ENCODE measurements around the gene RAB3B. TPM values are rescaled to one million over a fixed set of nuclear protein-coding genes. Genes with fewer than 3 reads are reported as not detected.

The RAB3B gene
- total RNA-seq, 1 donor from 2014 or later, result 86.2 TPM

DNA sequence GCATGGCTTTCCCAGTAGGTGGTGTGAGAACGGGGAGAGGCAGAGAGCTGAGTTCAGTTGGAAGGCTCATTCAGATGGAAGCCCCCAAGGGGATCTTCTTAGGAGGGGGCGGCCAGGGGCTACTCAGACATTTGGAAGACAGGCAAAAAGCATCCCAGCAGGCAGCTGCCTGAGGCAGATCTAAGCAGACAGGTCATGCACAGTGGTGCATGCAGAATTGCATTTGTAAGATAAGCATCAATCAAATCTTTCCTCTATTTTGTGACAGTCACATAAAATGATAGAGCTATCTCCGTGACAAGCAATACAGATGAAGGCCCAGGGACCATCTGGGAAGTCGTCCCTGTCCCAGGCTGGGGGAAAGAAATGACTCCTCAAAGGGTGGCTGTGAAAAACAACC, 3.8 kb downstream of the RAB3B start:
- no peak overlapping the region for H3K27ac Mint-ChIP-seq
- peaks cover 3% of the 10 kb centered on the region for H3K36me3 Mint-ChIP-seq (ENCODE audit: insufficient read depth)
- H3K4me3 Mint-ChIP-seq (ENCODE audit: low read depth), result no peak overlapping the region
- H3K27me3 Mint-ChIP-seq, result no peaks in the 10 kb centered on the region
- TF ChIP-seq, protein P1, sequence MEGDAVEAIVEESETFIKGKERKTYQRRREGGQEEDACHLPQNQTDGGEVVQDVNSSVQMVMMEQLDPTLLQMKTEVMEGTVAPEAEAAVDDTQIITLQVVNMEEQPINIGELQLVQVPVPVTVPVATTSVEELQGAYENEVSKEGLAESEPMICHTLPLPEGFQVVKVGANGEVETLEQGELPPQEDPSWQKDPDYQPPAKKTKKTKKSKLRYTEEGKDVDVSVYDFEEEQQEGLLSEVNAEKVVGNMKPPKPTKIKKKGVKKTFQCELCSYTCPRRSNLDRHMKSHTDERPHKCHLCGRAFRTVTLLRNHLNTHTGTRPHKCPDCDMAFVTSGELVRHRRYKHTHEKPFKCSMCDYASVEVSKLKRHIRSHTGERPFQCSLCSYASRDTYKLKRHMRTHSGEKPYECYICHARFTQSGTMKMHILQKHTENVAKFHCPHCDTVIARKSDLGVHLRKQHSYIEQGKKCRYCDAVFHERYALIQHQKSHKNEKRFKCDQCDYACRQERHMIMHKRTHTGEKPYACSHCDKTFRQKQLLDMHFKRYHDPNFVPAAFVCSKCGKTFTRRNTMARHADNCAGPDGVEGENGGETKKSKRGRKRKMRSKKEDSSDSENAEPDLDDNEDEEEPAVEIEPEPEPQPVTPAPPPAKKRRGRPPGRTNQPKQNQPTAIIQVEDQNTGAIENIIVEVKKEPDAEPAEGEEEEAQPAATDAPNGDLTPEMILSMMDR (IDR thresholded peaks at IDR 0.05; ENCODE audit: unreplicated experiment), result no peak
- no peak for DNase-seq (ENCODE audit: low spot score, unreplicated experiment)
- H3K4me1 Mint-ChIP-seq (ENCODE audit: low read depth), result peaks cover 27% of the 10 kb centered on the region
- no peaks in the 10 kb centered on the region for H3K9me3 Mint-ChIP-seq (ENCODE audit: low read depth)

DNA sequence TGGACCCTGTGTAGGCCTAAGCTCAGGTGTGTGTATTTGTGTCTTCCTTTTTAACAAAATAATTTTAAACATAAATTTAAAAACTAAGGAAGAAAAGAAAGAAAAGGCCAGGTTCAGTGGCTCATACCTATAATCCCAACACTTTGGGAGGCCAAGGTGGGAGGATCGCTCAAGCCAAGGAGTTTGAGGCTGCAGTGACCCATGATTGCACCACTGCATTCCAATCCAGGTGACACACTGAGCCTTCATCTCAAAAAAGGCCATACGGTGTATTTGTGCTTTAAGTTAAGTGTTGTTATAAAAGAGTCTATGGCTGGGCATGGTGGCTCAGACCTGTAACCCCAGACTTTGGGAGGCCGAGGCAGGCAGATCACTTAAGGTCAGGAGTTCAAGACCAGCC, 8.3 kb downstream of the RAB3B start:
- H3K4me1 Mint-ChIP-seq (ENCODE audit: low read depth), result peaks cover 27% of the 10 kb centered on the region
- no peaks in the 10 kb centered on the region for H3K9me3 Mint-ChIP-seq (ENCODE audit: low read depth)
- no peaks in the 10 kb centered on the region for H3K27me3 Mint-ChIP-seq
- TF ChIP-seq, protein P1 (IDR thresholded peaks at IDR 0.05; ENCODE audit: unreplicated experiment), result no peak
- peaks cover 11% of the 10 kb centered on the region for H3K36me3 Mint-ChIP-seq (ENCODE audit: insufficient read depth)
- H3K27ac Mint-ChIP-seq, result no peak overlapping the region
- no peak overlapping the region for H3K4me3 Mint-ChIP-seq (ENCODE audit: low read depth)
- DNase-seq (ENCODE audit: low spot score, unreplicated experiment), result no peak

DNA sequence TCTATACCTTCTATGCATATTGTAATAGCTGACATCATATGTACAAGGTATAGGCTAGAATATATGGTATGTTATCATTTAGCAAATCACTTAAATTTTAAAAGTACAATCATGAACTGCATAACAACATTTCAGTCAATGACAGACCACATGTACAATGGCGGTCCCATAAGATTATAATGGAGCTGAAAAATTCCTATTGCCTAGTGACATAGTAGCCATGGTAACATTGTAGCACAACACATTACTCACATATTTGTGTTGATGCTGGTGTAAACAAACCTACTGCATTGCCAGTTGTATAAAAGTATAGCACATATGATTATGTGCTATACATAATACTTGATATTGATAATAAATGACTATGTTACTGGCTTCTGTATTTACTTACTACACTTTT, 8.9 kb downstream of the RAB3B start:
- DNase-seq (ENCODE audit: low spot score, unreplicated experiment), result no peak
- Mint-ChIP-seq H3K4me3 (ENCODE audit: low read depth) (no peak overlapping the region), H3K9me3 (ENCODE audit: low read depth) (no peaks in the 10 kb centered on the region), H3K27me3 (no peaks in the 10 kb centered on the region), H3K4me1 (ENCODE audit: low read depth) (peaks cover 28% of the 10 kb centered on the region), H3K36me3 (ENCODE audit: insufficient read depth) (peaks cover 15% of the 10 kb centered on the region), H3K27ac (no peak overlapping the region)
- TF ChIP-seq, protein P1 (IDR thresholded peaks at IDR 0.05; ENCODE audit: unreplicated experiment), result no peak

DNA sequence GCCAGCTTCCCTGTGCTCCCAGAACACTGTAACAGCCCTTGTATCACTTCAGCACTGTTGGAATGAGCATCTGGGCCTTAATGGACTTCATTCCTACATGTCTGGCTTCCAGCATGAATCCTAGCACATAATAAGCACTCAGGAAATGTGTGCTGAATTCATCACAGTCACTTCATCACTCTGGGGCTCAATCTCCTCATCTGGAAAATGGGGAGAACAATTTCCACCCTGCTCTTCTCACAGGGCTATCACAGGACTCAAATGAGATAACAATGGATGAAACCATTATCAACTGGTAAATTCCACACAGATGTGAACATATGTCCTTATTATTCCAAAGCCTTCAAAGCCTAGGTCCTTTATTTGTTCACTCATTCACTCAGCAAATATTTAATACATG, 12.4 kb downstream of the RAB3B start:
- Mint-ChIP-seq H3K4me3 (ENCODE audit: low read depth) (no peak overlapping the region), H3K36me3 (ENCODE audit: insufficient read depth) (peaks cover 31% of the 10 kb centered on the region), H3K27me3 (no peaks in the 10 kb centered on the region), H3K4me1 (ENCODE audit: low read depth) (peaks cover 45% of the 10 kb centered on the region), H3K9me3 (ENCODE audit: low read depth) (no peaks in the 10 kb centered on the region), H3K27ac (peak overlapping the region; percentile 87)
- no peak for DNase-seq (ENCODE audit: low spot score, unreplicated experiment)
- TF ChIP-seq, protein P1 (IDR thresholded peaks at IDR 0.05; ENCODE audit: unreplicated experiment), result no peak

DNA sequence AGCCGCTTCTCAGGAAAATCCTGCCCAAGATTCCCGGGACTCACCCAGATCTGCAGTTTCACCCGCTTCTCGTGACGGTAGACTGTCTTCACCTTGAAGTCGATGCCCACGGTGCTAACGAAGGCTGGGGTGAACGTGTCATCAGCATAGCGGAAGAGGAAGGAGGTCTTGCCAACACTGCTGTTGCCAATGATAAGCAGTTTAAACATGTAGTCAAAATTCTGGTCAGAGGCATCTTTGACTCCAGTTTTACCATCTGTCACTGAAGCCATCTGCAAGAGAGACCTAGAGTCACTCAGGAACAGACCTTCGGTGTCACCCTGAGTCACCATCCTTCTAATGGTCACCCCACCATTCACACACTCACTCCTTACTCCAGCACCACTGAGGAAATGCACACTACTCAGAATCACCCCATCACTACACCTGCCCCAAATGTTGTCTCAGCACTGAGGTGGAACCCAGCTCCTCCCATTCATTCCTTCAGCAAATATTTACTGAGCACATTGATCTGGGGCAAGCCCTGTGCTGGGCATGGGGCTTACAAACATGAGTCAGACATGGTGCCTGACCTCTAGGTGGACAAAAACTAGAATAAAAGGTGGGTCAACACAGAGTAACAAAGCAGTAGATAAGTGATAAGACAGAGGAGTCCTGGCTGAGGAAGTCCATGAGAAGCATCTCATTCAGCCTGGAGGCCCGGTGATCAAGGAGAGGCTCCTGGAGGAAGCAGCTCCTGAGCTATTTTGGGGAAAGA, 13.5 kb downstream of the RAB3B start:
- TF ChIP-seq, protein P1 (IDR thresholded peaks at IDR 0.05; ENCODE audit: unreplicated experiment), result no peak
- Mint-ChIP-seq H3K27ac (peak overlapping the region; percentile 88), H3K36me3 (ENCODE audit: insufficient read depth) (peaks cover 36% of the 10 kb centered on the region)

More for the DNA sequence above, 13.5 kb downstream of the RAB3B start:
- Mint-ChIP-seq H3K9me3 (ENCODE audit: low read depth) (no peaks in the 10 kb centered on the region), H3K4me1 (ENCODE audit: low read depth) (peaks cover 50% of the 10 kb centered on the region), H3K4me3 (ENCODE audit: low read depth) (peak overlapping the region; percentile 15), H3K27me3 (no peaks in the 10 kb centered on the region)
- DNase-seq (ENCODE audit: low spot score, unreplicated experiment), result no peak

All from progenitor cell of endocrine pancreas (in vitro differentiated cells).